ENCODE results near the gene SLC25A25.
A peak's percentile ranks its signal among the peaks of the same experiment; 100 is the strongest.

Gene SLC25A25

GRCh38 chr9:128072144-128073021, 4.4 kb downstream of the SLC25A25 start:
- peak overlapping the region; percentile 80 for H3K9ac ChIP-seq (ENCODE audit: low read depth, low read length, poor library complexity, severe bottlenecking)
- peaks cover 9% of the 10 kb centered on the region; the same call in 1 of the 2 replicates for H3F3A ChIP-seq (ENCODE audit: low read depth)
- no peaks in the 10 kb centered on the region for H3K27me3 ChIP-seq (ENCODE audit: insufficient read depth, low read length, poor library complexity, severe bottlenecking)
- peaks cover 2% of the 10 kb centered on the region; the same call in 1 of the 2 replicates for H3K36me3 ChIP-seq (ENCODE audit: insufficient read depth, low read length)
- TF ChIP-seq EZH2phosphoT487 (IDR thresholded peaks at IDR 0.05; ENCODE audit: borderline replicate concordance), result no peak
- TF ChIP-seq, protein P1, sequence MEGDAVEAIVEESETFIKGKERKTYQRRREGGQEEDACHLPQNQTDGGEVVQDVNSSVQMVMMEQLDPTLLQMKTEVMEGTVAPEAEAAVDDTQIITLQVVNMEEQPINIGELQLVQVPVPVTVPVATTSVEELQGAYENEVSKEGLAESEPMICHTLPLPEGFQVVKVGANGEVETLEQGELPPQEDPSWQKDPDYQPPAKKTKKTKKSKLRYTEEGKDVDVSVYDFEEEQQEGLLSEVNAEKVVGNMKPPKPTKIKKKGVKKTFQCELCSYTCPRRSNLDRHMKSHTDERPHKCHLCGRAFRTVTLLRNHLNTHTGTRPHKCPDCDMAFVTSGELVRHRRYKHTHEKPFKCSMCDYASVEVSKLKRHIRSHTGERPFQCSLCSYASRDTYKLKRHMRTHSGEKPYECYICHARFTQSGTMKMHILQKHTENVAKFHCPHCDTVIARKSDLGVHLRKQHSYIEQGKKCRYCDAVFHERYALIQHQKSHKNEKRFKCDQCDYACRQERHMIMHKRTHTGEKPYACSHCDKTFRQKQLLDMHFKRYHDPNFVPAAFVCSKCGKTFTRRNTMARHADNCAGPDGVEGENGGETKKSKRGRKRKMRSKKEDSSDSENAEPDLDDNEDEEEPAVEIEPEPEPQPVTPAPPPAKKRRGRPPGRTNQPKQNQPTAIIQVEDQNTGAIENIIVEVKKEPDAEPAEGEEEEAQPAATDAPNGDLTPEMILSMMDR (conservative IDR thresholded peaks at IDR 0.05; ENCODE audit: low read length), result no peak
- H2AFZ ChIP-seq (ENCODE audit: low read length), result 0 out of 2 replicates have a peak overlapping the region, but pooled peaks have one; percentile 3
- H3K9me2 ChIP-seq (replicated peaks; ENCODE audit: low read depth, low read length), result no peaks in the 10 kb centered on the region
- H3K9me3 ChIP-seq (ENCODE audit: insufficient read depth, low read depth, low read length), result no peaks in the 10 kb centered on the region
- H4K20me1 ChIP-seq (ENCODE audit: insufficient read depth, low read length, poor library complexity, severe bottlenecking), result peaks cover 13% of the 10 kb centered on the region
- H3K4me1 ChIP-seq (ENCODE audit: insufficient read depth, low read length, poor library complexity, severe bottlenecking), result peaks cover 31% of the 10 kb centered on the region
- peak overlapping the region; percentile 90 for H3K4me2 ChIP-seq (ENCODE audit: low read depth, low read length, poor library complexity, severe bottlenecking)
- H3K79me2 ChIP-seq (ENCODE audit: insufficient read depth, low read length), result peaks cover 89% of the 10 kb centered on the region
- peak overlapping the region; percentile 77 for H3K4me3 ChIP-seq (ENCODE audit: low read length, poor library complexity, severe bottlenecking)

- no peak for TF ChIP-seq EZH2phosphoT487 (IDR thresholded peaks at IDR 0.05; ENCODE audit: borderline replicate concordance)
- TF ChIP-seq, protein P1 (conservative IDR thresholded peaks at IDR 0.05; ENCODE audit: low read length), result no peak
- Histone ChIP-seq H4K20me1 (ENCODE audit: insufficient read depth, low read length, poor library complexity, severe bottlenecking) (peaks cover 11% of the 10 kb centered on the region), H3F3A (ENCODE audit: low read depth) (peaks cover 9% of the 10 kb centered on the region; the same call in 1 of the 2 replicates), H3K27me3 (ENCODE audit: insufficient read depth, low read length, poor library complexity, severe bottlenecking) (no peaks in the 10 kb centered on the region), H2AFZ (ENCODE audit: low read length) (no peak overlapping the region), H3K9ac (ENCODE audit: low read depth, low read length, poor library complexity, severe bottlenecking) (peak overlapping the region; percentile 80), H3K4me1 (ENCODE audit: insufficient read depth, low read length, poor library complexity, severe bottlenecking) (peaks cover 36% of the 10 kb centered on the region), H3K9me2 (replicated peaks; ENCODE audit: low read depth, low read length) (no peaks in the 10 kb centered on the region), H3K36me3 (ENCODE audit: insufficient read depth, low read length) (peaks cover 2% of the 10 kb centered on the region; the same call in 1 of the 2 replicates), H3K9me3 (ENCODE audit: insufficient read depth, low read depth, low read length) (no peaks in the 10 kb centered on the region), H3K4me3 (ENCODE audit: low read length, poor library complexity, severe bottlenecking) (peak overlapping the region; percentile 77), H3K4me2 (ENCODE audit: low read depth, low read length, poor library complexity, severe bottlenecking) (peak overlapping the region; percentile 90), H3K79me2 (ENCODE audit: insufficient read depth, low read length) (peaks cover 96% of the 10 kb centered on the region)
Measured at GRCh38 chr9:128073253-128073886, 5.3 kb downstream of the SLC25A25 start.

GRCh38 chr9:128077847-128078503, 9.9 kb downstream of the SLC25A25 start:
- no peak for TF ChIP-seq EZH2phosphoT487 (IDR thresholded peaks at IDR 0.05; ENCODE audit: borderline replicate concordance)
- TF ChIP-seq, protein P1 (conservative IDR thresholded peaks at IDR 0.05; ENCODE audit: low read length), result no peak
- H3K4me3 ChIP-seq (ENCODE audit: low read length, poor library complexity, severe bottlenecking), result no peak overlapping the region
- H3K9ac ChIP-seq (ENCODE audit: low read depth, low read length, poor library complexity, severe bottlenecking), result no peak overlapping the region

More at GRCh38 chr9:128077847-128078503, 9.9 kb downstream of the SLC25A25 start:
- no peaks in the 10 kb centered on the region for H3K9me3 ChIP-seq (ENCODE audit: insufficient read depth, low read depth, low read length)
- H3K4me1 ChIP-seq (ENCODE audit: insufficient read depth, low read length, poor library complexity, severe bottlenecking), result peaks cover 22% of the 10 kb centered on the region
- peaks cover 88% of the 10 kb centered on the region for H3K79me2 ChIP-seq (ENCODE audit: insufficient read depth, low read length)
- peaks cover 20% of the 10 kb centered on the region; the same call in 1 of the 2 replicates for H3K36me3 ChIP-seq (ENCODE audit: insufficient read depth, low read length)
- peaks cover 10% of the 10 kb centered on the region for H4K20me1 ChIP-seq (ENCODE audit: insufficient read depth, low read length, poor library complexity, severe bottlenecking)
- no peak overlapping the region for H2AFZ ChIP-seq (ENCODE audit: low read length)
- no peaks in the 10 kb centered on the region for H3K9me2 ChIP-seq (replicated peaks; ENCODE audit: low read depth, low read length)
- H3F3A ChIP-seq (ENCODE audit: low read depth), result peaks cover under 1% of the 10 kb centered on the region; the same call in 1 of the 2 replicates
- no peaks in the 10 kb centered on the region for H3K27me3 ChIP-seq (ENCODE audit: insufficient read depth, low read length, poor library complexity, severe bottlenecking)
- H3K4me2 ChIP-seq (ENCODE audit: low read depth, low read length, poor library complexity, severe bottlenecking), result peak overlapping the region; percentile 12

Data from Loucy (cell line).